Activated T-cell treated with anti-CD3 and anti-CD28 coated beads for 4 hours (primary cell): ENCODE results near the gene NDUFS7.
"Not testable (repeated sequence)": the region's sequence is repeated elsewhere in the genome, so short reads cannot be mapped to it uniquely, and the experiment has no call there.

Source experiments
- DNase-seq: peaks from one replicate; pipeline ENCODE4 v3.0.0-alpha.2; 2020

Gene NDUFS7

GRCh38 chr19:1420085-1420484, 36.4 kb downstream of the NDUFS7 start:
- not testable (repeated sequence) for DNase-seq

GRCh38 chr19:1420590-1420989, 36.9 kb downstream of the NDUFS7 start:
- DNase-seq = no peak

GRCh38 chr19:1421218-1421957, 37.7 kb downstream of the NDUFS7 start:
- no peak for DNase-seq

GRCh38 chr19:1421958-1422305, 38.2 kb downstream of the NDUFS7 start:
- DNase-seq = no peak

- no peak for DNase-seq
Observed at GRCh38 chr19:1422360-1422759, 38.7 kb downstream of the NDUFS7 start.

- no peak for DNase-seq
Observed at GRCh38 chr19:1422943-1423342, 39.2 kb downstream of the NDUFS7 start.

GRCh38 chr19:1423436-1424191, 39.9 kb downstream of the NDUFS7 start:
- no peak for DNase-seq

- no peak for DNase-seq
Observed at GRCh38 chr19:1424192-1424955, 40.7 kb downstream of the NDUFS7 start.

- no peak for DNase-seq
Observed at GRCh38 chr19:1425102-1425837, 41.6 kb downstream of the NDUFS7 start.

- no peak for DNase-seq
Observed at GRCh38 chr19:1425902-1426301, 42.2 kb downstream of the NDUFS7 start.

GRCh38 chr19:1426736-1427135, 43.0 kb downstream of the NDUFS7 start:
- DNase-seq = no peak

- no peak for DNase-seq
Observed at GRCh38 chr19:1427221-1427920, 43.7 kb downstream of the NDUFS7 start.

GRCh38 chr19:1428738-1429391, 45.2 kb downstream of the NDUFS7 start:
- DNase-seq = no peak

GRCh38 chr19:1429750-1430149, 46.0 kb downstream of the NDUFS7 start:
- no peak for DNase-seq

GRCh38 chr19:1430246-1430645, 46.5 kb downstream of the NDUFS7 start:
- DNase-seq = no peak

GRCh38 chr19:1431759-1432506, 48.2 kb downstream of the NDUFS7 start:
- DNase-seq = no peak

GRCh38 chr19:1432507-1432887, 48.8 kb downstream of the NDUFS7 start:
- no peak for DNase-seq

GRCh38 chr19:1433119-1434039, 49.7 kb downstream of the NDUFS7 start:
- DNase-seq = no peak

GRCh38 chr19:1434040-1434366, 50.3 kb downstream of the NDUFS7 start:
- no peak for DNase-seq

- DNase-seq = no peak
Observed at GRCh38 chr19:1434577-1435060, 50.9 kb downstream of the NDUFS7 start.
